ENCODE results near the gene TDRD12.

DNA sequence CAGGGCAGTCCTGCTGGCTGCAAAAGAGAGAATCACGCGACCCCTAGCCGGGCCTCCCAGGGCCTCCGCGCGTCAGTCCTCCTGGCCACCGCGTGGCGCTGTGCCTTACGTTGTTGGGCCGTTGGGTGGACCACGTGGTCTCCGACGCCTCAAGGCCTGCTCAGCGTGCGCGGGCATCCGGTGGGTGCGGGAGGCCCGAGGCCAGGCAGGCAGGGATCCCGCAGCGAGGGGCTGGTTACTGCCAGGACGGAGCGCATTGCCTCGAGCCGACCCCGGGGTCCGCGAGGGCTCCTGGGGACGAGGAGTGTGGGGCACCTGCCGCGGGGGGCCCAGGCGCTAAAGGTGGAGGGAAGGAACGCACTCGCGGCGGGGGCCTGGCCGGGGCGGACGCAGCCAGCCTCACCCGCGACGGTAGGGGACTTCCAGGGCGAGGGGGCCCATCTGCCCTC is at the start of gene TDRD12:
- TF ChIP-seq POLR2A (IDR thresholded peaks at IDR 0.05), result no peak
- TF ChIP-seq, protein P1, sequence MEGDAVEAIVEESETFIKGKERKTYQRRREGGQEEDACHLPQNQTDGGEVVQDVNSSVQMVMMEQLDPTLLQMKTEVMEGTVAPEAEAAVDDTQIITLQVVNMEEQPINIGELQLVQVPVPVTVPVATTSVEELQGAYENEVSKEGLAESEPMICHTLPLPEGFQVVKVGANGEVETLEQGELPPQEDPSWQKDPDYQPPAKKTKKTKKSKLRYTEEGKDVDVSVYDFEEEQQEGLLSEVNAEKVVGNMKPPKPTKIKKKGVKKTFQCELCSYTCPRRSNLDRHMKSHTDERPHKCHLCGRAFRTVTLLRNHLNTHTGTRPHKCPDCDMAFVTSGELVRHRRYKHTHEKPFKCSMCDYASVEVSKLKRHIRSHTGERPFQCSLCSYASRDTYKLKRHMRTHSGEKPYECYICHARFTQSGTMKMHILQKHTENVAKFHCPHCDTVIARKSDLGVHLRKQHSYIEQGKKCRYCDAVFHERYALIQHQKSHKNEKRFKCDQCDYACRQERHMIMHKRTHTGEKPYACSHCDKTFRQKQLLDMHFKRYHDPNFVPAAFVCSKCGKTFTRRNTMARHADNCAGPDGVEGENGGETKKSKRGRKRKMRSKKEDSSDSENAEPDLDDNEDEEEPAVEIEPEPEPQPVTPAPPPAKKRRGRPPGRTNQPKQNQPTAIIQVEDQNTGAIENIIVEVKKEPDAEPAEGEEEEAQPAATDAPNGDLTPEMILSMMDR (IDR thresholded peaks at IDR 0.05), result no peak
